ENCODE data around the gene JPH3. TPM values are rescaled to one million over a fixed set of nuclear protein-coding genes. Genes with fewer than 3 reads are reported as not detected.

JPH3 gene
- total and polyA plus RNA-seq, 10 of the 15 experiments (the other 5 are each of a cell fraction or from before 2014, with no cell fraction given): 0.05 TPM; not detected in 9

DNA sequence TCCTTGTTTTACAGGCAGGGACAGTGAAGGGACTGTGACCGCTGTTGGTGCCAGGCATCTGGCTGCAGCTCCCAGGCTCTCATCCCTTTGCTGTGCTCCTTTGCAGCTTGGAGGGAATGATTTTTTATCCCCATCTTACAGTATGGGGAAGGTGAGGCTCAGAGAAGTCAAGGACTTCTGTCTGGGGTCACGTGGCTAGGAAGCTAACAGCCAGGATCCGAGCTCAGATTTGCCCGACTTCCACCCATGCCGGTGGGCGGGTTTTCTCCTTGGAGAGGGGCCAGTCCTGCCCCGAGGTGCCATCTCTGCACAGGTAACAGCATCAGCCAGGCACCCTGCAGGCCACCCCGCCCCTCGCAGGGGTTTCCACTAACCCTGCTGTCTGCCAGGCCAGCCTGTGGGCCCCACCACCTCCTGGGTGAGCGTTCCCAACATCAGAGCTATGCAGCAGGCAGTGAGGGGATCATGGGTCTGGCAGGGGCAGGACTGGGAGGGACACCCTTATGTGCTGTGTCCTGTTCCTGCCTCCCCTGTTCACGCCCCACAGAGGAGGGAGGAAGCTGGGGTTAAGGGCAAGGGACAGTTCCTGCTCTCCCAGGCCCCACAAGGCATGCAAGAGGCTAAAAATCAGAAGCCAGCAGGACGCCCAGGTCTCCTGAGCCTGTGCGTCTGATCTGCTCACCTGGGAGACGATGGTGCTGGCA lies 25.4 kb downstream of the JPH3 start:
- BruUV-seq (replicated peaks): no TSS peak
- no peaks in the 10 kb centered on the region for H3K27me3 ChIP-seq (replicated peaks in 1 of 2; ENCODE audit: control insufficient read depth in 2 of 2, insufficient read depth in 2 of 2, low read length in 1 of 2)
- in situ Hi-C loops (cut with MboI): no loop called here

More for the DNA sequence above, 25.4 kb downstream of the JPH3 start:
- H3K9ac ChIP-seq (ENCODE audit: control insufficient read depth, insufficient read depth, low read length): no peak overlapping the region
- no peaks in the 10 kb centered on the region for H4K20me1 ChIP-seq (ENCODE audit: control insufficient read depth, insufficient read depth)
- TF ChIP-seq ATF7 (IDR thresholded peaks at IDR 0.05; ENCODE audit: low read depth): no peak
- no peak for TF ChIP-seq BHLHE40 (IDR thresholded peaks at IDR 0.05; ENCODE audit: borderline replicate concordance in 1 of 2, low read depth in 2 of 2, low read length in 1 of 2)
- TF ChIP-seq HDAC2 (IDR thresholded peaks at IDR 0.05): no peak
- TF ChIP-seq RELA (IDR thresholded peaks at IDR 0.05; ENCODE audit: borderline replicate concordance, partially characterized antibody): no peak
- TF ChIP-seq IKZF2 (IDR thresholded peaks at IDR 0.05): no peak
- TF ChIP-seq, protein P1, sequence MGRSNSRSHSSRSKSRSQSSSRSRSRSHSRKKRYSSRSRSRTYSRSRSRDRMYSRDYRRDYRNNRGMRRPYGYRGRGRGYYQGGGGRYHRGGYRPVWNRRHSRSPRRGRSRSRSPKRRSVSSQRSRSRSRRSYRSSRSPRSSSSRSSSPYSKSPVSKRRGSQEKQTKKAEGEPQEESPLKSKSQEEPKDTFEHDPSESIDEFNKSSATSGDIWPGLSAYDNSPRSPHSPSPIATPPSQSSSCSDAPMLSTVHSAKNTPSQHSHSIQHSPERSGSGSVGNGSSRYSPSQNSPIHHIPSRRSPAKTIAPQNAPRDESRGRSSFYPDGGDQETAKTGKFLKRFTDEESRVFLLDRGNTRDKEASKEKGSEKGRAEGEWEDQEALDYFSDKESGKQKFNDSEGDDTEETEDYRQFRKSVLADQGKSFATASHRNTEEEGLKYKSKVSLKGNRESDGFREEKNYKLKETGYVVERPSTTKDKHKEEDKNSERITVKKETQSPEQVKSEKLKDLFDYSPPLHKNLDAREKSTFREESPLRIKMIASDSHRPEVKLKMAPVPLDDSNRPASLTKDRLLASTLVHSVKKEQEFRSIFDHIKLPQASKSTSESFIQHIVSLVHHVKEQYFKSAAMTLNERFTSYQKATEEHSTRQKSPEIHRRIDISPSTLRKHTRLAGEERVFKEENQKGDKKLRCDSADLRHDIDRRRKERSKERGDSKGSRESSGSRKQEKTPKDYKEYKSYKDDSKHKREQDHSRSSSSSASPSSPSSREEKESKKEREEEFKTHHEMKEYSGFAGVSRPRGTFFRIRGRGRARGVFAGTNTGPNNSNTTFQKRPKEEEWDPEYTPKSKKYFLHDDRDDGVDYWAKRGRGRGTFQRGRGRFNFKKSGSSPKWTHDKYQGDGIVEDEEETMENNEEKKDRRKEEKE (IDR thresholded peaks at IDR 0.05): no peak
- TF ChIP-seq CHD2 (IDR thresholded peaks at IDR 0.05; ENCODE audit: borderline replicate concordance, low read depth, low read length): no peak
- TF ChIP-seq CBFB (IDR thresholded peaks at IDR 0.05; ENCODE audit: low read depth): no peak
- TF ChIP-seq, protein P2, sequence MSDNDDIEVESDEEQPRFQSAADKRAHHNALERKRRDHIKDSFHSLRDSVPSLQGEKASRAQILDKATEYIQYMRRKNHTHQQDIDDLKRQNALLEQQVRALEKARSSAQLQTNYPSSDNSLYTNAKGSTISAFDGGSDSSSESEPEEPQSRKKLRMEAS (IDR thresholded peaks at IDR 0.05; ENCODE audit: low read depth, low read length): no peak
- no peak for TF ChIP-seq HCFC1 (IDR thresholded peaks at IDR 0.05; ENCODE audit: low read length)
- no peak for TF ChIP-seq ZNF24 (IDR thresholded peaks at IDR 0.05)
- TF ChIP-seq MTA3 (IDR thresholded peaks at IDR 0.05; ENCODE audit: borderline replicate concordance, low read length): no peak
- no peak for TF ChIP-seq POLR2A (IDR thresholded peaks at IDR 0.05; ENCODE audit: low read depth, low read length)
- no peak for TF ChIP-seq SPI1 (IDR thresholded peaks at IDR 0.05; ENCODE audit: borderline replicate concordance, insufficient read depth, low read depth, low read length)
- no peak for TF ChIP-seq NFIC (IDR thresholded peaks at IDR 0.05; ENCODE audit: low read depth, low read length)
- TF ChIP-seq CHD4 (IDR thresholded peaks at IDR 0.05): no peak
- TF ChIP-seq, protein P3, sequence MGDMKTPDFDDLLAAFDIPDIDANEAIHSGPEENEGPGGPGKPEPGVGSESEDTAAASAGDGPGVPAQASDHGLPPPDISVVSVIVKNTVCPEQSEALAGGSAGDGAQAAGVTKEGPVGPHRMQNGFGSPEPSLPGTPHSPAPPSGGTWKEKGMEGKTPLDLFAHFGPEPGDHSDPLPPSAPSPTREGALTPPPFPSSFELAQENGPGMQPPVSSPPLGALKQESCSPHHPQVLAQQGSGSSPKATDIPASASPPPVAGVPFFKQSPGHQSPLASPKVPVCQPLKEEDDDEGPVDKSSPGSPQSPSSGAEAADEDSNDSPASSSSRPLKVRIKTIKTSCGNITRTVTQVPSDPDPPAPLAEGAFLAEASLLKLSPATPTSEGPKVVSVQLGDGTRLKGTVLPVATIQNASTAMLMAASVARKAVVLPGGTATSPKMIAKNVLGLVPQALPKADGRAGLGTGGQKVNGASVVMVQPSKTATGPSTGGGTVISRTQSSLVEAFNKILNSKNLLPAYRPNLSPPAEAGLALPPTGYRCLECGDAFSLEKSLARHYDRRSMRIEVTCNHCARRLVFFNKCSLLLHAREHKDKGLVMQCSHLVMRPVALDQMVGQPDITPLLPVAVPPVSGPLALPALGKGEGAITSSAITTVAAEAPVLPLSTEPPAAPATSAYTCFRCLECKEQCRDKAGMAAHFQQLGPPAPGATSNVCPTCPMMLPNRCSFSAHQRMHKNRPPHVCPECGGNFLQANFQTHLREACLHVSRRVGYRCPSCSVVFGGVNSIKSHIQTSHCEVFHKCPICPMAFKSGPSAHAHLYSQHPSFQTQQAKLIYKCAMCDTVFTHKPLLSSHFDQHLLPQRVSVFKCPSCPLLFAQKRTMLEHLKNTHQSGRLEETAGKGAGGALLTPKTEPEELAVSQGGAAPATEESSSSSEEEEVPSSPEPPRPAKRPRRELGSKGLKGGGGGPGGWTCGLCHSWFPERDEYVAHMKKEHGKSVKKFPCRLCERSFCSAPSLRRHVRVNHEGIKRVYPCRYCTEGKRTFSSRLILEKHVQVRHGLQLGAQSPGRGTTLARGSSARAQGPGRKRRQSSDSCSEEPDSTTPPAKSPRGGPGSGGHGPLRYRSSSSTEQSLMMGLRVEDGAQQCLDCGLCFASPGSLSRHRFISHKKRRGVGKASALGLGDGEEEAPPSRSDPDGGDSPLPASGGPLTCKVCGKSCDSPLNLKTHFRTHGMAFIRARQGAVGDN (IDR thresholded peaks at IDR 0.05): no peak
- no peak for TF ChIP-seq NRF1 (conservative IDR thresholded peaks at IDR 0.05; ENCODE audit: low read depth, low read length)
- DNase-seq (ENCODE audit: low read depth, low spot score) (no peak), ATAC-seq (no peak), FAIRE-seq (no peak)
- ChIA-PET CTCF (no interaction called here), POLR2A (no interaction called here), SMC1A (ENCODE audit: uncharacterized antibody, unreplicated experiment) (no interaction called here), RAD21 (ENCODE audit: unreplicated experiment) (no interaction called here)
- no peaks in the 10 kb centered on the region for H3K4me1 ChIP-seq (ENCODE audit: control insufficient read depth, insufficient read depth, low read length)
- intact Hi-C loops (cut with micrococcal nuclease; ENCODE audit: unreplicated experiment): no loop called here
- H3K9me3 ChIP-seq (replicated peaks; ENCODE audit: control insufficient read depth, insufficient read depth, low read length): no peaks in the 10 kb centered on the region
- no peak overlapping the region for H3K27ac ChIP-seq (ENCODE audit: control insufficient read depth, insufficient read depth)
- no peak overlapping the region for H3K4me2 ChIP-seq (ENCODE audit: control insufficient read depth, insufficient read depth)
- no peak overlapping the region for H3K4me3 ChIP-seq
- 21% methylated on average over 14 of the region's 14 CpGs for WGBS (ENCODE audit: insufficient coverage, insufficient replicate concordance, low lambda C conversion rate, missing lambda C conversion rate)
- H2AFZ ChIP-seq (ENCODE audit: control insufficient read depth, low read depth, low read length): no peak overlapping the region
- no peaks in the 10 kb centered on the region for H3K79me2 ChIP-seq (ENCODE audit: control insufficient read depth, insufficient read depth, low read length)
- H3K36me3 ChIP-seq (ENCODE audit: control insufficient read depth in 2 of 2, insufficient read depth in 2 of 2, low read length in 1 of 2): no peaks in the 10 kb centered on the region

Measured in GM12878 (cell line).